SU-DHL-6 (cell line): ENCODE measurements around the gene ELMO2.

Experiments used
- CTCF ChIP-seq: fragments of 200-600 bp; sonication (generic); IDR thresholded peaks from one replicate; pipeline ENCODE4 v1.5.1; 2017; ENCODE audit warnings: antibody characterized with exemption, mild to moderate bottlenecking, low read length, moderate library complexity; ENCODE audit not compliant: insufficient read depth, poor library complexity, severe bottlenecking
- EZH2phosphoT487 ChIP-seq: fragments of 200-600 bp; sonication (generic), shearing (Covaris generic); conservative IDR thresholded peaks from 2 replicates; pipeline ENCODE4 v1.6.1; 2018; ENCODE audit warnings: mild to moderate bottlenecking, antibody characterized with exemption, low read length, moderate library complexity, mixed read lengths

GRCh38 chr20:46353500-46354206 lies 52.8 kb downstream of the ELMO2 start:
- TF ChIP-seq CTCF, result no peak
- no peak for TF ChIP-seq EZH2phosphoT487
